GM18519 (cell line): ENCODE data around the gene DEPDC5.

Source experiments
- ATAC-seq: cut with Tn5 transposase; IDR thresholded peaks from one replicate; pipeline ENCODE4 v1.9.1; 2021; ENCODE audit warnings: mild to moderate bottlenecking, moderate library complexity; ENCODE audit not compliant: unreplicated experiment, low FRiP score

The DEPDC5 gene

DNA sequence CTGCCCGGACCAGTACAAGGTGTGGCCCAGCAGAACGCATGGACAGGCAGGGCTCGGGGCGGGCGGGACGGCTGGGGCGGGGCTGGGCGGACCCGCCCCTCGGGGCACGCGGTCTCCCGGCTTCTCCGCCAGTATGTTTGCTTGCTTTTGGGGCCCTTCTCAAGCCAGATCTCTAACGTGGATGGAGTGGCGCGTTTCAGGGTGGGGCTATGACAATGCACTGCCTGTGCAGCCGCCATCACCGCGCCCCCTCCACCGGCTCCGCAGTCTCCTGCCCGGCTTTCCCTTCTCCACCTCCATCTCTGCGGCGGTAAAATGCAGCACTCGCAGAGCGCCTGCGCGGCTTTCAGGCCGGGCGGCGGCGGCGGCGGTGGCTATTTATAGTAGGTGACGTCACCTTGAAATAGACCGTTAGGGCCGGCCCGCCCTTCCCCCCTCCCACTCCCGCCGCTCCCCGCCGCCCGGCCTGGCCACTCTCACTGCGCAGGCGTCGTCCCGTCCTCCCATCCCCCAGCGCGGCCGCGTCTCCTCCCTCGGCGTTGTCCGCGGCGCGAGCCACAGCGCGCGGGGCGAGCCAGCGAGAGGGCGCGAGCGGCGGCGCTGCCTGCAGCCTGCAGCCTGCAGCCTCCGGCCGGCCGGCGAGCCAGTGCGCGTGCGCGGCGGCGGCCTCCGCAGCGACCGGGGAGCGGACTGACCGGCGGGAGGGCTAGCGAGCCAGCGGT, 190.3 kb downstream of the DEPDC5 start, which contains the start of gene YWHAH:
YWHAH (plus strand) TSS at position 558 of the 722 bp plus-strand sequence. CDS start 199 bp downstream, outside the sequence.
- ATAC-seq: peak; percentile 59

DNA sequence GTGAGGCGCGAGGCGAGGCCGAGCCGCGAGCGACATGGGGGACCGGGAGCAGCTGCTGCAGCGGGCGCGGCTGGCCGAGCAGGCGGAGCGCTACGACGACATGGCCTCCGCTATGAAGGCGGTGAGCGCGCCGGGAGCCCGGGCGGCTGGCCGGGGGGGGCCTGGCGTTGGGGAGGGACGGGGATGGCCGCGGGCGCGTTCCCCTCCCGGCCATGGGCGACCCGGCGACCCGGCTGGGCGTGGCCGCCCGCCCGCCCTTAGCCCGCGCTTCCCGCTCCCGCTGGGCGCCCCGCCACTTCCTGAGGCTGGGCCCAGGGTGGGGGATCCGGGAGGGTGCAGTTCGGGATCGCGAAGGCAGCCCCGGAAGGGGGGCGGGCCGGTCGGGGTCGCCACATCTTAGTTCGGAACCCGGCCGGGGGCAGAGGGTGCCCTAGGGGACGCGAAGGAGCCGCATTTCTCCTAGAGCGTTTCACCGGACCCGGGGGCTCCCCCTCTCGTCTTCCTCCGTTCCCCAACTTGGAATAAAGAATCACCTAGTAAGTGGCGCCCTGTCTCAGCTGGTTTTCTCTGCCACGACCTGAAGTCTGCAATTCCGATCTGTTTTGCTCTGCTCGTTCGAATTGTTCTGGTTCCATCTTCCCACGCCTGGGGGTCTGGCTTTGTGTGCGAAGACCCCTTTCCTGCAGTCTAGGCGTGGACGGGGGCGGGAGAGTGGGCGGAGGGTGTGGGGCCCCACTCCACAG, 191.1 kb downstream of the DEPDC5 start:
- peak; percentile 7 for ATAC-seq

DNA sequence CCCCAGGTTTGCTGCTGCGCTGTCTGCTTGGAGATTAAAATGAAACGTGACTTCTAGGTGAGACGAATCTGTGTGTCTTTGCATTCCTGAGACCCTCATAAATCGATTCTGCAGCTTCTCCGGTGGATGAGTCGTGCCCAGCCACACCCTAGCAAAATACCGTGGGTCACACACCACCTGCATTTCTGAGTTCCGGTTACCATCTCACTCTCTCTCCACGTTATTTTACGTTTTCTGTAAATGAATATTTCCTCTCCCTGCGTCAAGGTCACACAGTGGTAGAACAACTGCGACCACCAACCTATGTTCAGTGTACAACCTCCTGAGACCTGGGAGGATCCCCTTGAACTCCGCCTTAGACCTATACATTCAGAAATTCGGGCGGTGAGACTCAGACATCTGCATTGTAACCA, 191.6 kb downstream of the DEPDC5 start:
- ATAC-seq: no peak

DNA sequence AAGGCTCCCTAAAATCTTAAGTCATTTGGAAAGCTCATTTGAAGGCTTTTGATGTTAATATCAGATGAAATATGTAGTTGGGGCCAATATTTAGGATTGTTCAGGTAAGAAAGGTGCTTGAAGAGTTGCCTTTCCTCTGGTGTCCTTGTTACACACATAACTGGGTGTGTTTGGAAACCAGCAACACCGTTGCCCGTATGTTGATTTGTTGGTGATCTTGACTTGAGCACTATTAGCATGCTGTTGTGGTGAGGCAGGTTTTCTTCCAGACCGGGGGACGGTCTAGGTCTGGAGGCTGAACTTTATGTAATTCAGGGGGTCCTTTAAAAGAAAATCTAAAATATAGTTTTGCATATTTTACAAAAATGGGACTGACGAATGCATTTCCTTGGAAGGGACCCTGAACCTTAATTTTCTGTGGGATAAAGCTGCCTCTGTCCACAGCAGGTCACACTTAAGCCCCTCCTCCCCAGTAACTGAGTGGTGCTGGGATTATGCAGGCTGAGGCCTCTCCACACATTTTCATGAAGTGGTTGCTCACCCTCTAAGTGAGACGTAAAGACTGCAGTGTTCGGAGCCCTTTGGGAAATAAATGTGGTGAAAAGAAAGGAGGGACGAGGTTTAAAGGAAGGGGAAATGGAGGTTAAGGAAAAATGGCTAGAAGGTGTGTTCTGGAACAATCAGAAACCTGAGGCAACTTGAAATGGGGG, 192.3 kb downstream of the DEPDC5 start:
- no peak for ATAC-seq

GRCh38 chr22:31947296-31947695, 193.5 kb downstream of the DEPDC5 start:
- ATAC-seq: no peak

DNA sequence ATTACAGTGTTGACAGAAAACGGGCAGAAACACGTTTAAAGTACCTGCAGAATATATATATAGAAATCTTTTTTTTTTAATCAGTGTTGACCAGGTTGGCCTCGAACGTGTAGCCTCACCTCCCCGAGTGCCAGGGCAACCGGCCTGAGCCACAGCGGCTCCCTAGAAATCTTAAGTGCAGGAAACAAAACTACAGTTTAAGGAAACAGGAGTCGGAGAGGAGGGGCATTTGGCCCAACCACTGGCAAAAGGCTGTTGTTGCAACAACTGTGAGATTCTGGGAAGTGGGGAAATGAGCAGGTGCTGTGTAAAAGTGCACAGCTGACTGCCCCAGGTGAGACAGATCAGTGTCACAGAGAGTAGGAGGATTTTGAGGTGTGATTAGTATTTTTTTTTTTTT, 194.2 kb downstream of the DEPDC5 start:
- ATAC-seq: no peak

DNA sequence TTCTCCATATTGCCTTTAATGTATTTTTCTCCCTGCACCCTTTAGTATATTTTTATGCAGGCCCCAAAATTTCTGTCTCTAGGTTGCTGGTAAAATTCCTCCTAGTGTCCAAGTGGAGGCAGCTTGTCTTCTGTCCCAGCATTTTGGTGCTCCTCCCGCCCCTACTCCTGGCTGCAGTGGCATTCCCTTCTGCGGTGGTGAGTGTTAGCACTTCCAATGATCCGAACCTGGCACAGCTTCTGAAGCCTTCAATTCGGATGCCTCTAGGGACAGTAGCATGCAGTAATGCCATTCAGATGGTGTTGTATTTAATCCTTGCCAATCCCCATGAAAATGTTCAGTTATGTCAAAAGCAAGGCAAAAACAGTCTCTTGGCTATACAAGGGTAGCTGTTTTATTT, 196.4 kb downstream of the DEPDC5 start:
- no peak for ATAC-seq

- ATAC-seq: no peak
These were observed 197.6 kb downstream of the DEPDC5 start for GRCh38 chr22:31951194-31952093.

GRCh38 chr22:31952094-31952401, 198.2 kb downstream of the DEPDC5 start:
- ATAC-seq: no peak

GRCh38 chr22:31952472-31952871, 198.7 kb downstream of the DEPDC5 start:
- no peak for ATAC-seq

DNA sequence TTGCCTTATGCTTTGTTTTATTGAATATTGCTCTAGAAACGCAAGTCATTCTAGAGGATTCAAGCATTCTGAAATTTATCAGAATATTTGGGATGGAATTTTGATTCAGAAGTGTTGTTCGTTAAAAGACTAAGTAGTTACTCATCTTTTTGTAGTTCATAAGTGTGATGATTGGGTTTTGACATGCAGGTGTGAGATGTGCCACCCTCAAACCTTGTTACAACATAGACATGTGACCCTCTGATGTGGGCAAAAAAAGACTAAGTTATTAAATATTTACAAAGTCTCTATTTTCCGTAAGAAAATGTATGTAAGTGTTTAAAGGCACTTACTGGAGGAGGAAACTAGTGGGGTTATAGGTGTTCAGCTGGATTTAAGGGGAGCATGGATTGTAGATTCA, 199.4 kb downstream of the DEPDC5 start:
- ATAC-seq: no peak

DNA sequence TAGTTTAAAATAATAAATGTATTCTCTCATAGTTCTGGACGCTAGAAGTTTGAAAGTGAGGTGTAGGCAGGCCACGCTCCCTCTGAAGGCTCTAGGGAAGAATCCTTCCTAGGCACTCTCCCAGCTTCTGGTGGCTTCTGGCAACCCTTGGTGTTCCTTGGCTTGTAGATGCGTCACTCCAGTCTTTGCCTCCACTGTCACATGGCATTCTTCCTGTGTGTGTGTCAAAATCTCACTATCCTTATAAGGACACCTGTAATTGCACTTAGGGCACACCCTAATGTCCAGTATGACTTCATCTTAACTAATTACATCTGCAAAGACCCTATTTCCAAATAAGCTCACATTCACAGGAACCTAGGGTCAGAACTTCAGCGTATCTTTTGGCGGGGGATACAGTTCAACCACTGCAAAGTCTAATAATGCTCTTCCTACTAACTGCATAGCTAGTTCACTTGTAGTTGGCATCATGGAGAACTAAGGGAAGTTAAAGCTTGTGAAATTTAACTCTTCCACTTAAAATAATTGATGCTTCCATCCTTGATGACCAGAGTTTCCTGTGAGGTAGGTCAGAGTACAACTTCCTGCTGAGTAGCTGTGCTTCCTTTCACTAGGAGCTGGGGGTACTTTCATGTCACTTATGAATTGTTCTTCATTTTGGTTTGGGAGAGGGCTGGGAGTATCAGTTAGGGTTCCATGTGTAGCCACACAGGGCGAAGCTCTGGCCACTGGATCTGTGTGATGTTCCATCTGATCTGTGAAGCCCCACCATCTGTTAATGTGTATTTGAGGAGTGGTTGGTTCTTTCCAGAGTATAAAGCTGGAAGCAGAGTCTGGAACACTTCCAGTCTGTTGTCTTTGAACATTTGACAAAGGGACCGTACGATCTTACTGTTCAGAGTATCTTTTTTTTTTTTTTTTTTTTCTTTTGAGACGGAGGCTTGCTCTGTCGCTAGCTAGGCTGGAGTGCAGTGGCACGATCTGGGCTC, 201.0 kb downstream of the DEPDC5 start:
- no peak for ATAC-seq

DNA sequence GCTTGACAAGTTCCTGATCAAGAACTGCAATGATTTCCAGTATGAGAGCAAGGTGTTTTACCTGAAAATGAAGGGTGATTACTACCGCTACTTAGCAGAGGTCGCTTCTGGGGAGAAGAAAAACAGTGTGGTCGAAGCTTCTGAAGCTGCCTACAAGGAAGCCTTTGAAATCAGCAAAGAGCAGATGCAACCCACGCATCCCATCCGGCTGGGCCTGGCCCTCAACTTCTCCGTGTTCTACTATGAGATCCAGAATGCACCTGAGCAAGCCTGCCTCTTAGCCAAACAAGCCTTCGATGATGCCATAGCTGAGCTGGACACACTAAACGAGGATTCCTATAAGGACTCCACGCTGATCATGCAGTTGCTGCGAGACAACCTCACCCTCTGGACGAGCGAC, 202.5 kb downstream of the DEPDC5 start:
- ATAC-seq: no peak
